GM12892 (cell line): ENCODE results near the gene MOGAT1.

ENCODE experiments used
- POLR2A ChIP-seq: IDR thresholded peaks from 2 replicates; pipeline ENCODE4 v1.6.1; 2011; ENCODE audit warnings: low read depth, low read length, control low read depth
- POLR2AphosphoS5 ChIP-seq: IDR thresholded peaks from 2 replicates; pipeline ENCODE4 v1.6.1; 2011; ENCODE audit warnings: low read depth, low read length, control low read depth

DNA sequence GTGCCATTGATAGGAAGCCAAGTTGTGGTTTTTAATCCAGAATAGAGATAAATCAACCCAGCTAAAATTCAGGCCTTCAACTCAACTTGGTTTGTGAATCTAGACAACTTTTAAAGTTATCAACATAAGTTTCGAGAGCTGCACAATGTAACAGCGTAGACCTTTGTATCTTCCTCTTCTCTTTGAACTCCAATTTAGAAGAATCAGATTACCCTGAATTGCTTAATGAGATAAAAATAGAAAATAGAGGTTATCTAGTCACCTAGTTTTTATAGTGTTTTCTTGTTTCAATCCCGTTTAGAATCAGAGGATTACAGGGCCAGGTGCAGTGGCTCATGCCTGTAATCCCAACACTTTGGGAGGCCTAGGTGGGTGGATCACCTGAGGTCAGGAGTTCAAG is 12.3 kb downstream of the MOGAT1 start:
- no peak for TF ChIP-seq POLR2AphosphoS5
- no peak for TF ChIP-seq POLR2A
